OCI-M2 (cell line): ENCODE measurements around the gene TMEM201.

Experiments used
- DNase-seq: peaks from one replicate; lab custom pipeline; 2025; ENCODE audit not compliant: unreplicated experiment; lab: John Stamatoyannopoulos, UW

The TMEM201 gene

GRCh38 chr1:9577423-9577822 is 11.3 kb upstream of the TMEM201 start:
- DNase-seq, result no peak

GRCh38 chr1:9580942-9581341 is 7.8 kb upstream of the TMEM201 start:
- DNase-seq, result no peak

DNA sequence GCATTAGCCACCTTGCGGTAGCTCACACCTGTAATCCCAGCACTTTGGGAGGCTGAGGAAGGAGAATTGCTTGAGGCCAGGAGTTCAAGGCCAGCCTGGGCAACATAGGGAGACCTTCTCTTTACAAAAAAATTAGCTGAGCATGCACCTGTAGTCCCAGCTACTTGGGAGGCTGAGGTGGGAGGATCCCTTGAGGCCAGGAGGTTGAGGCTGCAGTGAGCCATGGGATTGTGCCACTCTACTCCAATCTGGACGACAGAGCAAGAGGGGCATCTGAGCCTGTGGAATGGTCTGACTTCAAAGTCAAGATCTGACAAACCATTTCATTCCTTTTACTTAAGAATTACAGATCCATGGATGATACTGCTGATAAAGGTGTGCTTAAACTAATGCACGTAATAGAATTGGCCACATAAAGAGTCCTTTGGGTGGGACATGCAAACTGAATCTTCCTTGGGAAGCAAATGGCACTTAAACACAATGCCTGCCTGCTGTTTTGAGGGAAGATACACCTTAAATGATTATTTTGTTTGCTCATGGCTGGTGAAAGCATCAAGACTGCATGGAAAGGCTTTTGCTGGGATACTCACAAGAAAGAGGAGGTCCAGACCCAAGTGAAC is 2.5 kb upstream of the TMEM201 start:
- no peak for DNase-seq

DNA sequence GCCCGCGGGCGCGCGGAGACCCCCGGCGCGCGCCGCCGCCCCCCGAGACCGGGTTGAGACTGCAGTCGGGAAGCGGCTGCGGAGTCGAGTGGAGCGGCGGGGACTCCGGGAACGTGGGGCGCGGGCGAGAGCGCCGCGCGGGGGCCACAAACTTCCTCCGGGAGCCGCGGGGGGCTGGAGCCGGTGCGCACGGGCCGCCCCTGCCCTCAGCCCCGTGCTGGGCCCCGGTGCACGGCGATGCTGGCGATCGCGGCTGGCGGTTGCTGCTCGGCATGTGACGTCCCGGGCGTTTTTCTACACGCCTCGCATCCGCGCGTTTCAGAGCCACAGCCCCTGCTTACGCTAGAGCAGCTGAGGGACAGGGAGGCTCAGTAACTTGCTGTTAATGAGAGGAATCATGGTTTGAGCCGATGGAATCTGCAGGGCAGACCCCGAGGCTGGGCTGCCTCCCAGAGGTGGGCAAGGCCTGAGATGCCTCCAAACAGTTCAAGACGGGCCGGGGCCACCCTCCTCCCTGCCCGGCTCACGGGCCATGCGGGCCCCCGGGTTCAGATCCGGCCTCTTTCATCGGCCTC is 520 bp downstream of the TMEM201 start:
- DNase-seq, result no peak

DNA sequence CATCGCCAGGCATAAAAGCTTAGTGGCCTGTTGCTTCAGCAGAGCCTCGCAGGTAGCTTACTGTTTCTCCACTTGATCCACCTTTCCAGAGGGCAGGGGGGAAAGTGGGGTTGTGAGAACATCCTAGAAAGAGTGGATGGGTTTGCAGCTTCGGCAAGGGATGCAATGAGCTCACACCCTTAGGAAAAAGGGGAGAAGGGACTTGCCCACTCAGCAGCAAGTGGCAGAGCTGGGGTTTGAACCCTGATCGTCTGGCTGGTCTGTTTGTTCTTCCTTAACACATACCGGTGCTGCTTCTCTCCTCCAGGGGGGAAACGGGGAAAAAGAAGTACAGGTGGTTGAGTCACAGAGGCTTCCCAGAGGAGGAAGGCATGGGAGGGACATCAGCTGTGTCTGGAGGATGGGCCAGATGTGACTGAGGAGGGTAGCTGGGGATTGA is 1.0 kb downstream of the TMEM201 start:
- DNase-seq, result no peak

- DNase-seq, result no peak
Measured at GRCh38 chr1:9590201-9590600, 1.5 kb downstream of the TMEM201 start.

DNA sequence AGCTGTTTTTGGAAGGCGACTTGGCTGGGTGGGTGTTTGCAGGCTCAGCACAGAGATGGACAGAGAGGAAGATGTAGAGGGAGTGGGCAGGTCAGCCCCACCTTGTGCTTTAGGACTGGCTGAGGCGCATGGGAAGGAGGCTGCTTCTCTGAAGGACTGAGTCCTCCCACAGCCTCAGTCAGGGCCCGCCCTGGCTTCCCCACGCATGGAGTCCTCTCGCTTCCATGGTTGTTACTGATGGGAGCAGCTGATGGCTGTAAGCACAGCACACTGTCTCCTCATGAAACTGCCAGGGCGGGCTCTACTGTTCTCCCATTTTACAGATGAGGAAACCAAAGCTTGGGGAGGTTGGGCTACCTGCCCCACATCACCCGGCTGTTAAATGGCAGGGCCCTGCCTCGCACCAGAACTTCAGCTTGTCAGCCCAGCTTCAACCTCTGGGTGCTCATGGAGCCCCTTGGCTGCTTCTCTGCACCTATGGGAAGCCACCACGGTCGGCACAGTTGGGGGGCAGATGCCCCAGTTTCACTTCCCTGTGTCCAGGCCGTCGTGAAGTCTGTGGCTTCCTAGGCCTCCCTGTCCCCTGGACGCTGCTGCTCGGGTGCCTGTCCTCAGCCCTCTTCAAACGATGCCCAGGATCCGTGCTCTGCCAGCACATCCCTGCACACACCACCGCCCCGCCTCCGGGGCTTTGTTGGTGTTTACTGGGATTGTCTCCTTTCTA is 2.4 kb downstream of the TMEM201 start:
- DNase-seq, result no peak

GRCh38 chr1:9591669-9592509 is 3.2 kb downstream of the TMEM201 start:
- DNase-seq, result no peak

DNA sequence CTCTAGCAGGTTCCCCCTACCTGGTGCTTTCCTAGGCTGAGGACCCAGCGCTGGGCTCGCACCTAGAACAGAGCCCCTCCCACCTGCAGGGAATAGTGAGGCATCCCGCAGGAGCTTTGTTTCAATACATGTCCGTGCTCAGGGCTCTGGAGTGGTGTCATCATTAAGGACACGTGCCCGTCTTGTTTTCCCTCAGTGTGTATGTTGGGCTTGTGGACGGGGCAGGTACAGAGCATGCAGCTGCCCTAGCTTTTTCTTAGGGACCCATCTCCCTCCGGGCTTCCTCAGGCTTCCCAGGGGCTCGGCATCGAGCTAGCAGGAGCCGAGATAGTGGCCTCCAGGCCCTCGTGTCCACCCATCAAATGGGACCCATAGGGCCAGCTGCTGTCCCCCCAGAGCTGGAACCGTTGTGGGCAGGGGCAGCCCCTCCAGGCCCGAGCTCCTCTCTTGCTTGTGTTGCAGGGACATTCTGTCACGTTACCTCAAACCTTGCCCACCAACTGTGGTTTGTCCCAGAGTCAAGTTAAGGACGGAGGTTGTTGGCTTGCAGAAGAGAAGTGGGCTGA is 3.9 kb downstream of the TMEM201 start:
- DNase-seq, result no peak

DNA sequence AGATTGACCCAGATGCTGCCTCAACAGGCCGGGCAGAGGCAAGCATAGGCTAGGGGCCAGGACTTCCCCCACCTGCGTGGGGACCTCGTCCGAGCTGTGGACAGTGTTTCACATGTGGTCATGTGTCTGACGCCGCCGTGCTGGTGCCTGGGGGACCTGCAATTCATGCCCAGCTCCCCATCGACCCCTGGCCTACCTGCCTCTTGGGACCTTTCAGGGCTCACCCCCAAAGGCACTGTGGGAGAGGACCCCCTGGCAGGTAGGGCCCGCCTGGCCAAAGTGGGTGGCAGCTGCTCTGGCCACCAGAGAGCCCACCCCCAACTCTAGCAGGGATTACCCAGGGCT is 4.4 kb downstream of the TMEM201 start:
- no peak for DNase-seq

GRCh38 chr1:9593492-9594465 is 5.1 kb downstream of the TMEM201 start:
- DNase-seq, result no peak

DNA sequence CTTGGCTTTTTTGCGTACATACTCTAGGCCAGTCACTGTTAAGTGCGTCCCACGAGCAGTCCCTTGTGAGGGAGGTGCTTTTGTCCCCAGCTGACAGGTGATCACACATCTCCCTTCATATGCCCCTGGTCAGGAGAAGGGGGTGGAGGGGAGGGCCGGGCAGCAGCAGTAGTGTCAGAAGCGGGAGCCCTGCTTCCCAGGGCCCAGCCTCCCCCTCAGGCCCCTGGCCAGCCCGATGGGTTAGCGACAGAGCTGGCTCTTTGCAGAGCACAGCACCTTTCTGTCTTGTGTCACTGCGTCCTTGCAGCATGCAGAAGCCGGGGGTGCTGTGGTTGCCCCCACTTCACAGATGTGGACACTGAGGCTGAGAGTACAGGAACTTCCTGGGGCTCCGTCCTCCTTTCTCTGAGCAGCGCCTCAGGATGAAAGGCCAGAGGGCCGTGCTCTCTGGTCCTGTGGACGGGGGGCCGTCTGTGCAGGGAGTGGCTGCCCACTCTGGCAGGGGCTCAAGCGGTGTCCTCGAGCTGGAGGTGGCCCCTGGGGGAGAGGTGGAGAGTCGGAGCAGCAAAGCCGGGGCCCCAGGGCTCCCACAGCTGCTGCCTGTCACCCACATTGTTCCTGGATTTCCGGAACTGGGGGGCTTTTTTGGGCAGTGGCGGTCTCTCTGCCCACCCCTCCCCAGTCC is 5.9 kb downstream of the TMEM201 start:
- DNase-seq, result no peak

DNA sequence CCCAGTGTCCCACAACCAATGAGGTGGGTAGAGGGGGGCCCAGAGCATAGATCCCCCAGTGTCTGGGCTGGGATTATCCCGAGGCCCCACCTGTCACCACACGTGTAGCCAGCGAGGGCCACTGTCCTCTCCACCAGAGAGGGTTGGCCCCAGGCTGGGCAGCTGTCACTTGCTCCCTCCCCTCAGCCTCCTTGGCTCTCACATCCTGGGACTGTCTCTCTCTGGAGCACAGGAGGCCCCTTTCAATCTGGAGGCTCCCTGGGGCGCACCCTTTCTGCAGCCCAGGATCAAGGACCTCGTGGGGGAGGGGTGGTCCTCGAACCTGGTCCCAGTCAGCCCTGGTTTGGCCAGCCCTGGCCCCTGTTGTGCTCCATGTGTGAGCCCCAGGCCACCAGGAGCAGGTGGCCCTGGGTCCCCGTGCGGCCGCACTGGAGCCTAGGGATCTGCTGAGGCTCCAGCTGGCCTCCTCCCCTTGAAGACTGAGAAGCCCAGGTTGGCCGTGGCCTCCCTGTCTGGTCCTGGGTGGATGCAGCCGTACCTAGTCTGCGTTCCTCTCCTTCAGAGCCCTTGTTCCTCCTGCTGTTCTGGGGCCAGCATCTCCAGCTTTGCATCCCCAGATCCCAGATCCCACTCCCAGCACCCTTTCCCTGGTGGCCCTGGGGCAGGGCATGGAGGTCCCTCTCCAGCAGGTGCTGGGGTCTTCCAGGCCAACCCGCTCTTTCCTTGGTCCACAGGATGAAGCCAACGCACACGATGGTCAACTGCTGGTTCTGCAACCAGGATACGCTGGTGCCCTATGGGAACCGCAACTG is 6.7 kb downstream of the TMEM201 start:
- no peak for DNase-seq

DNA sequence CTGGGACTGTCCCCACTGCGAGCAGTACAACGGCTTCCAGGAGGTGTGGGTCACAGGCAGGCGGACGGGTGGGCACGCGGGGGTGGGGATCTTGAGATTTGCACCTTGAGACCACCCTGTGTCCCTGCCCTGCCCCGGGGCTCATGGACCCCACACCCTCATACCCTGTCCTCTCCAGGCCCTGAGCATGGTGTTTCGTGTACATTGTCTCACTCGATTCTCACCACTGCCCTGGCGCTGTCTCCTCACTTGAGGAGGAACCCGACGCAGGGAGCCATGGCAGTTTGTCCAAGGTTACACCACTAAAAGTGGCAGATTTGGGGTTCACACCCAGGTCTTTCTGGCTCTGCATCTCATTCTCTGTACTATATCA is 7.2 kb downstream of the TMEM201 start:
- DNase-seq, result no peak

GRCh38 chr1:9596415-9597123 is 7.9 kb downstream of the TMEM201 start:
- no peak for DNase-seq

DNA sequence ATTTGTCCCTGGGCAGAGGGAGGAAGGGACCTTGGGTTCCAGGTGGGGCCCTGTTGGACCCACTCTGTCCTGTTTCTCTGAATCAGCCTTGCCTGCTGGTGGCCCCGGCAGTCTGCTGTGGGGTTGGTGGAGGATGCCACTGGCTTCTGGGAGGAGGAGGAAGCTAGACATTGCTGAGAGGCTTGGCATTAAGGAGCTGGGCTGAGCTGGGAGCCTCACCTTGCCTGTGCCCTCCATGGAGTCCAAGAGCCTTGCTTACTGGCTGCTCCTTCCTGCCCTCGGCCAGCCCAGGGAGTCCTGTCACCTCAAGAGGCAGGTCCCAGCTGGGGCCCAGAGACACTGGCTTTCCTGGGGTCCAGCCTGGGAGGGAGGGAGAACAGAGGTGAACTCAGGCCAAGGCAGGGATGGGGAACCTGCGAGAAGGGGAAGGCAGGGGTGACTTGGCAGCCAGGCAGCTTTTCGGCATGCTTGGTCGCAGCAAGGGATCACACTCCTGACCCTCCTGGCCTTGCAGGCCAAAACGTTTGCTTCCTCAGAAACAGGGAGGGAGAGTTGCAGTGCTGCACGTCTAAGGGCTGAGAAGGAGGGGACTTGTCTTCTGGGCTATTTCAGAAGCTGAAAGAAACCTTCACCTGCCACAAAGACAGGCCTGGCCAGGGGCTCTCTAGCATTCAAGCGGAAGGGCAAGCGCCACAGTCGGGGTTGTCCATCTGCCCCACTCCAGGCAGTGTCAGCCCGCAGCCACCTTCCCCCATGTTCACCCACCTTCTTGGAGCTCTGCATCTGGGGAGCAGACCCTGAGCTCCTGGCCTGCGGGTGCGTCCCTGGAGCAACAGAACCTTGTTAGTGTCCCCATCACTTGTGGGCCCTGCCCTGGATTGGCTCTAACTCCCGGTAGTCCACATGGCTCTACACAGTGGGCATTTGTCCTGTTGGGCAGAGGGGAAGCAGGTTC is 8.9 kb downstream of the TMEM201 start:
- no peak for DNase-seq

DNA sequence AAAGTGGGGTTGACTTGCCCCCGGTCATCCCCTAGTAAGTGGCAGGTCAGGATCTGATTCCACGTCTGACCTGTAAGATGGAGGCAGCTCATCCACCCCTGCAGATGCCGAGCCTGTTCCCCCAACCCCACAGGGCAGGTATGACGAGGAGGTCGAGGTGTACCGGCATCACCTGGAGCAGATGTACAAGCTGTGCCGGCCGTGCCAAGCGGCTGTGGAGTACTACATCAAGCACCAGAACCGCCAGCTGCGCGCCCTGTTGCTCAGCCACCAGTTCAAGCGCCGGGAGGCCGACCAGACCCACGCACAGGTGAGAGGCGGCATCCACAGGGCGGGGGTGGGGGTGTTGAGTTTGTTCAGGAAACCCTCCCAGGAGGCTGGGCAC is 9.6 kb downstream of the TMEM201 start:
- no peak for DNase-seq
